ENCODE measurements around the gene SGPL1.

SGPL1 gene

DNA sequence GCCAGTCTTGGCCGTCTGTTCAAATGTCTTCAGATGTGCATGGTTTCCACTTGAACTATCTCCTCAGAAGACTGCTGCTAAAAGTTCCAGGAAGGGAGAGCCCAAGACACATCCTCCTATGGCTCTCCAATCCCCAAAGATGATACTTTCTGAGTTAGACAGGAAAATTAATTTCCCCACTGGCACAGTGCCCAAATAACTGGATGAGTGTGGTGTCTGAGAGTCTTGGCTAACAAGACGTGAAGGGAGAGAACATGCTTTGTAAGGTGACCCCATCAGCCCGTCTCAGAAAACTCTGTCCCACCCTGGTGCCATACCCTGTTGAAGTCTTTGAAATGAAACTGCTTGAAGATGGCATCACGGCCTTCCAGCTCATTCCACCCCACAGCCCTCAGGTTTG, 69.7 kb downstream of the SGPL1 start:
- TF ChIP-seq, protein P1, sequence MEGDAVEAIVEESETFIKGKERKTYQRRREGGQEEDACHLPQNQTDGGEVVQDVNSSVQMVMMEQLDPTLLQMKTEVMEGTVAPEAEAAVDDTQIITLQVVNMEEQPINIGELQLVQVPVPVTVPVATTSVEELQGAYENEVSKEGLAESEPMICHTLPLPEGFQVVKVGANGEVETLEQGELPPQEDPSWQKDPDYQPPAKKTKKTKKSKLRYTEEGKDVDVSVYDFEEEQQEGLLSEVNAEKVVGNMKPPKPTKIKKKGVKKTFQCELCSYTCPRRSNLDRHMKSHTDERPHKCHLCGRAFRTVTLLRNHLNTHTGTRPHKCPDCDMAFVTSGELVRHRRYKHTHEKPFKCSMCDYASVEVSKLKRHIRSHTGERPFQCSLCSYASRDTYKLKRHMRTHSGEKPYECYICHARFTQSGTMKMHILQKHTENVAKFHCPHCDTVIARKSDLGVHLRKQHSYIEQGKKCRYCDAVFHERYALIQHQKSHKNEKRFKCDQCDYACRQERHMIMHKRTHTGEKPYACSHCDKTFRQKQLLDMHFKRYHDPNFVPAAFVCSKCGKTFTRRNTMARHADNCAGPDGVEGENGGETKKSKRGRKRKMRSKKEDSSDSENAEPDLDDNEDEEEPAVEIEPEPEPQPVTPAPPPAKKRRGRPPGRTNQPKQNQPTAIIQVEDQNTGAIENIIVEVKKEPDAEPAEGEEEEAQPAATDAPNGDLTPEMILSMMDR (IDR thresholded peaks at IDR 0.05): no peak
- no peak overlapping the region for H3K4me2 ChIP-seq (ENCODE audit: low read length)
- no peak overlapping the region for H3K9ac ChIP-seq
- H3K27me3 ChIP-seq (ENCODE audit: control insufficient read depth, insufficient read depth, low read length): no peaks in the 10 kb centered on the region
- no peak overlapping the region for H3K27ac ChIP-seq
- no peaks in the 10 kb centered on the region for H3K9me3 ChIP-seq (ENCODE audit: control insufficient read depth, low read length)
- no peak overlapping the region for H2AFZ ChIP-seq
- no peak overlapping the region for H3K4me3 ChIP-seq (ENCODE audit: low read depth, low read length)
- H3K4me1 ChIP-seq: no peaks in the 10 kb centered on the region
- H3K79me2 ChIP-seq: no peaks in the 10 kb centered on the region
- H3K36me3 ChIP-seq (ENCODE audit: control insufficient read depth, insufficient read depth, low read length): no peaks in the 10 kb centered on the region

DNA sequence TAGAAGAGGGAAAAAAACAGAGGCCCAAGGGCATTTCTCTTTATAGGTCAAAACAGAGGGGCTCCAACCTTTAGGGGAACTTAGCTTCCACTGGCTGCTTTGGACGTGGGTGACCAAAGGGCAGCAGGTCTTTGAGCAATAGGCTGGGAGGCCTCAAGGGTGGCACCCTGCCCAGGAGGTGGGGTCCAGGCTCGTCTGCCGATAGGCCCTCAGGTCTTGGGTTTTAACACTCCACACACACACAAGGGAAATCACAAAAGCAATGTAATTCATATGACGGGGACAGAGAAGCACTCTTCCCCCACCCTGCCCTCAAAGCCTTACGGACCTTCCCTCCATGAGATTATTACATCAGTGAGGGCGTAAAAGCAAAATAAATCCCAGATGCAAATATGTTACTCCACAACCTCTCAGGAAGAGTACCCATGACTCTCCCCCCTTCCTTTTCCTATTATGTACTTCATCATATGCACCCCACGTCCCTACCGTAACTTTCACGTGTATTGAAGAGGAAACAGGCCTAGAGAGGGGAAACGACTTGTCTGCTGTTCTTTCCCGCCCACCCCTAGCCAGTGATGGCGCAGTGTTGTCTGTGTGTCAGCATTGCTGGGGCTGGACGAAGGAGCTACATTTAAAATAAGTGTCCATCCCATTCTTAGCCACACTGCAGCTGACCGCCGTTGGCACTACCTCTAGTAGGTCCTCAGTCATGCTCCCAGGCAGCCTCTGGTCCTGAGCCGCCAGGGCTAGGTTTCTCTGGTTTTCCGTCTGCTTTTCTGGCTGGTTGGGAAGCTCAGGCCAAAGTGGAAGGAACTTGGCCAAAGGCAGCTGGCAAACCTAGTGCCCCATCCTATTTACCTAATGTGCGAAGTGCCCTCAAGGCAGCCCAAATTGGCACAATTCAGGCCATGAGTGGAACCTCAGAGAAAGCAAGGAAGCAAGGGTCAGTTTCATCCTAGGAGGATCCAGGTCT, 70.5 kb downstream of the SGPL1 start:
- Histone ChIP-seq H2AFZ (no peak overlapping the region), H3K9me3 (ENCODE audit: control insufficient read depth, low read length) (no peaks in the 10 kb centered on the region), H3K36me3 (ENCODE audit: control insufficient read depth, insufficient read depth, low read length) (no peaks in the 10 kb centered on the region), H3K9ac (no peak overlapping the region), H3K27me3 (ENCODE audit: control insufficient read depth, insufficient read depth, low read length) (no peaks in the 10 kb centered on the region), H3K4me1 (peaks cover 4% of the 10 kb centered on the region), H3K27ac (no peak overlapping the region), H3K4me3 (ENCODE audit: low read depth, low read length) (no peak overlapping the region), H3K79me2 (no peaks in the 10 kb centered on the region), H3K4me2 (ENCODE audit: low read length) (no peak overlapping the region)
- TF ChIP-seq, protein P1 (IDR thresholded peaks at IDR 0.05): no peak

DNA sequence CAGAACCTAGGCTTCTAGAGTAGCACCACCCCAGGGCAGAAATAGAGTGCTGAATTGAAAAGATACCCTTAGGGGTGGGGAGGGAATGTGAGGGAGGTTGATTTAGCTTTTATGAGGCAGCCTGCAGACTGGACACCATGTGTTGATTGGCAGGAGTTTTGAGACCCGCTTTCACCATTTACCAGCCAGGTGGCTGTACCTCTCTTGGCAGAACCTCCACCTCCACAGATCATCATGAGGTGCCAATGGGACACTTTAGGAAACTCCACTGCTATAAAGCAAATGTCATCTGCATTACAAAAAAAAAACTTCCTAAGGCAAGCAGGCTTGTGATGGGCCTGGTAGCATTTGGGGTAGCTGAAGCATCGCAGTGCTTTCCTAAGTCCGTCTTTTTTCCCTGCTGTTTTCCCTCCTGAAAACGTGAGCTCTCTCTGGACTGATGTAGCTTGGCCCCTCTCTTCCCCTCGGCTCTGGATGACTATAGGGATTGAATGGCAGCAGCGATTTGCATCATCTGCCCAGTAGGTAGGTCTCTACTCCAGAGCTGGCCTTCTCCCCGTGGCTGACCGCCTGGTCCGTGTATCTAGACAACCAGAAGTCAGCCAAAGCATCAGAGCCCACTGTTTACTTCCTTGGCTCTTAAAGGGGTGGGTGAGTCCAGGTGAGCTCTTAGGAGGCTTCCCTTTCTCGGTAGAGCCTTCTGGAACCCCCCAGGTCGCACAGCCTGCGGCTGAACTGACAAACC, 71.3 kb downstream of the SGPL1 start:
- Histone ChIP-seq H3K79me2 (no peaks in the 10 kb centered on the region), H2AFZ (peak overlapping the region; percentile 97), H3K9me3 (ENCODE audit: control insufficient read depth, low read length) (no peaks in the 10 kb centered on the region), H3K4me1 (peaks cover 7% of the 10 kb centered on the region), H3K27me3 (ENCODE audit: control insufficient read depth, insufficient read depth, low read length) (no peaks in the 10 kb centered on the region), H3K9ac (no peak overlapping the region), H3K36me3 (ENCODE audit: control insufficient read depth, insufficient read depth, low read length) (no peaks in the 10 kb centered on the region), H3K27ac (peak overlapping the region; percentile 81), H3K4me3 (ENCODE audit: low read depth, low read length) (peak overlapping the region; percentile 74), H3K4me2 (ENCODE audit: low read length) (peak overlapping the region; percentile 89)
- TF ChIP-seq, protein P1 (IDR thresholded peaks at IDR 0.05): no peak

DNA sequence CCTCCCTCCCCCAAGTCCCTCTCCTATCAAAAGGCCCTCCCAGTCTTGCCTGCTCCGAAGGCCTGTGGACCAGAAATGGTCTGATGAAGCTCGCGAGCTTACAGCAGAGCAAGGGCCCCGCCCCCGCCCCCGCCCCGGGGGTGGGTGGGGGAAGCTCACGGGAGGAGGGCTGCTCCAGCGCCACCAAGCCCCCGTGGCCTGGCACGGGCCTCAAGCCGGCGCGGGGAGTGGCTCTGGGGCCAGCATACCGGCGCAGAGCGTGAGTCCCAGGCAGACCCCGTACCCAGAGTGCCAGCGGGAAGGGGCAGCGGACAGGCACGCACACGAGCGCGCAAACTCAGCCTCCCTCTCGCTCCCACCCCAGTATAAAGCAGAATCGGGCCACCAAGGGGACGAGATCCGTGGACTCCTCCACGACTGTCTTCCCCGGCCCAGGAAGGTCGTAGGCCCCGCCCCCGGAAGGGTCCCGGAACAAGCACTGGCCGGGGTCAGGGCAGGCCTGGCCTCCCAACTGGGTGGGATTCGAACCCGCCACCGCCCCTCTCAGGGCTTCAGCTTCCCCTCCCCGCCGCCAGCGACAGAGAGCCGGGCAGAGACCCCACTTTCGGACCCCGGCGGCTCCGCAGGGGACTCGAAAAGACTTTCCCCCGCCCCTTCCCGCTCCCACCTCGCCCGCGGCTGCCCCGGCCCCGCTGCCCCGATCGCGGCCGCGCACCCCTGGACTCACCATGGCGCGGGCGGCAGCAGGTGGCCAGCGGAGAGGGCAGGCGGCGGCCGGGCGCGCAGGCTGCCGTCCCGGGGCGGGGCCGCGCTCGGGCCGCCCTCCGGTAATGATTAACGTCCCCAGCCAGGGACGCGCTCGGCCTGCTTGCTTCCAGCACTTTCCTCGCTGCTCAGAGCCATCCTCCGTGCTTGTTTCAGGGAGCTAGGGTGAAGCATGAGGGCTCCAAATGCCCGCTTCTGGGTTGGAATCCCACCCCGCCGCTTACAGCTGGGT, 72.4 kb downstream of the SGPL1 start, which contains the start of gene PCBD1:
PCBD1 (minus strand) TSS at position 762 of the 997 bp plus-strand sequence; CDS start at position 730, 32 bp downstream.
- H3K79me2 ChIP-seq: no peaks in the 10 kb centered on the region
- no peaks in the 10 kb centered on the region for H3K36me3 ChIP-seq (ENCODE audit: control insufficient read depth, insufficient read depth, low read length)
- peak within 1 kb of the TSS; percentile 89 for H3K4me2 ChIP-seq (ENCODE audit: low read length)
- H3K9ac ChIP-seq: no peak within 1 kb of the TSS
- H3K27ac ChIP-seq: peak within 1 kb of the TSS; percentile 81
- TF ChIP-seq, protein P1 (IDR thresholded peaks at IDR 0.05): no peak
- peaks cover 9% of the 10 kb centered on the region for H3K4me1 ChIP-seq
- peak within 1 kb of the TSS; percentile 74 for H3K4me3 ChIP-seq (ENCODE audit: low read depth, low read length)
- H3K27me3 ChIP-seq (ENCODE audit: control insufficient read depth, insufficient read depth, low read length): no peaks in the 10 kb centered on the region
- H2AFZ ChIP-seq: peak within 1 kb of the TSS; percentile 97
- no peaks in the 10 kb centered on the region for H3K9me3 ChIP-seq (ENCODE audit: control insufficient read depth, low read length)

Data from parathyroid adenoma (tissue), 2 donors.